ENCODE results near the gene AATK. TPM values are rescaled to one million over a fixed set of nuclear protein-coding genes. Genes with fewer than 3 reads are reported as not detected.
A peak's percentile ranks its signal among the peaks of the same experiment; 100 is the strongest.

AATK gene
- total and polyA plus RNA-seq, 4 experiments from 2014 or later, result 0.09 to 2.1 (median 0.77) TPM

DNA sequence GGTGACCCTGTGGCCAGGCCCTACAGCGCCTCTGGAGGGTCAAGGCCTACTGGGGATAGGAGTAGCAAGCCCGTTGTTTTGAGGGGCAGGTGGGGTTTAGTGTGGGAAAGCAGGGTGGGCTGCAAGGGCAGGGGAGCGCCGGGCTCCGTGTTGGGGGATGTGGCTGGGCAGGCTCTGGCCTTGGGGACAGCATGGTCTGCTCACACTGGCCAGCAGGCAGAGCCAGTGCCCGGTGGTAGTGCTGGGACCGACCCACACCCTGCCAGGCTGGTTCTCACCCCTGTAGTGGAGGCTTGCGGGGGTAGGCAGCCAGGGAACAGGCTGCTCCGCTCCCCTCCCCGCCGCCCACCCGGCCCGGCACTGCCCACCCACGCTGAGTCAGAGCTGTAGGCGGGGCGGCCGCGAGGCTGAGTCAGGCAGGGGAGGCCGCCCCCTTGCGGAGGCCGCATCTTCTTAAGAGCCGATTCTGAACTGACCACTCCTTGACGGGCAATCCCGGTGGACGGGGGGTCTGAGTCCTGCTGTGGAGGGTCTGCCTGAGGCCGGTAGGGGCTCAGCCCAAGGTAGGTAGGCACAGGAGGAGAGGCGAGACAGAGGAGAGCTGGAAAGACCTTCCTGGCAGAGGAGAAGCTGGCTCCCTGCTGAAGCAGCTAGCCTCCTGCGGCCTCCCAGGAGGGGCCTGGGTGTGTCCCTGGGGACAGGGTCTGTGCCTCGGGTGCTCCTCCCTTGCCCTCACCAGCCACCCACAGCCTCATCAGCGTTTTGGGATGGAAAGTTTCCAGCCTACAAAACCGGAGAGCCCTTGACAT is 68.7 kb downstream of the AATK start:
- peaks cover 60% of the 10 kb centered on the region for H3K4me1 ChIP-seq (ENCODE audit: insufficient read depth, low read length)
- peak overlapping the region in 1 of 8 donors; percentile 21 for H3K4me3 Mint-ChIP-seq
- H3K36me3 Mint-ChIP-seq, result no peaks in the 10 kb centered on the region
- intact Hi-C loops (cut with micrococcal nuclease), result loop anchor here (10.0 kb wide), 1 partner anchor 827 kb away; the partner anchor contains the start of gene MAFG
- no peaks in the 10 kb centered on the region for H3K27me3 Mint-ChIP-seq
- H3K27ac ChIP-seq (ENCODE audit: low read depth, low read length), result no peak overlapping the region
- no peak overlapping the region for H3K4me3 ChIP-seq (ENCODE audit: low read length in 2 of 2)
- H3K36me3 ChIP-seq (ENCODE audit: insufficient read depth, low read length), result no peaks in the 10 kb centered on the region
- peaks cover 21 to 53% (median 36%) of the 10 kb centered on the region in 4 donors for H3K4me1 Mint-ChIP-seq
- peaks cover 0 to 1% (median 0%) of the 10 kb centered on the region in 8 donors for H3K9me3 Mint-ChIP-seq
- CTCF ChIA-PET (ENCODE audit: partially characterized antibody), result interaction anchor here (0.9 to 4.7 kb wide), 3 partner anchors 10 to 109 kb away, joined by 3 to 28 read pairs (median 4); no protein-coding TSS in a partner anchor
- DNase-seq, result peak in 2 of 5 donors; percentile 23 to 59
- H3K27ac Mint-ChIP-seq, result peak overlapping the region in 2 of 7 donors; percentile 35 to 48
- no peaks in the 10 kb centered on the region for H3K27me3 ChIP-seq (ENCODE audit: insufficient read depth, low read length)
- POLR2A ChIA-PET (ENCODE audit: partially characterized antibody), result interaction anchor here (0.6 to 1.5 kb wide), 3 partner anchors 10 to 74 kb away, joined by 3 to 6 read pairs (median 5); no protein-coding TSS in a partner anchor
- no peaks in the 10 kb centered on the region for H3K9me3 ChIP-seq (ENCODE audit: control insufficient read depth in 1 of 2, low read length in 2 of 2)

DNA sequence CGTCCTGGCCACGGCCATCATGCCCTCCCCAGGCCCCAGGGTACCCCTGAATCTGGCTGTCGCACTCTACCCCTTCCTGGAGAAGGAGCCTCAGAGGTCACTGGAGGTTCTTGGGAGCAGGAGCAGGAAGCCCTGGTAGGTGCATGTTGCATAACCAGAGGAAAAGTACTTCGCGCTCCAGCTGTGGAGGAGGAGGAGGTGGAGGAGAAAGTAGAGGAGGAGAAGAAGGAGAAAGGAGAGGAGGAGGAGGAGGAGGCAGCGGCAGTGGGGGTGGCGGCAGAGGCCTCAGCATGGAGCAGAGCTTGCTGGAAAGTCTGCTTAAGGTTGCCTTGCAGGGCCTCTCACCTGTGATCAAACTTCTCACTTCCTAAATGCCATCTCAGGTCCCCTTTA is 69.3 kb downstream of the AATK start:
- H3K4me1 ChIP-seq (ENCODE audit: insufficient read depth, low read length), result peaks cover 57% of the 10 kb centered on the region
- POLR2A ChIA-PET (ENCODE audit: partially characterized antibody), result interaction anchor here (1.2 to 1.5 kb wide), 2 partner anchors 9 to 73 kb away, joined by 5 to 6 read pairs; no protein-coding TSS in a partner anchor
- DNase-seq, result no peak
- H3K27me3 ChIP-seq (ENCODE audit: insufficient read depth, low read length), result no peaks in the 10 kb centered on the region
- intact Hi-C loops (cut with micrococcal nuclease), result loop anchor here (10.0 kb wide), 1 partner anchor 828 kb away; the partner anchor contains the start of gene MAFG
- Mint-ChIP-seq H3K4me1 (peaks cover 21 to 55% (median 36%) of the 10 kb centered on the region in 4 donors), H3K27me3 (no peaks in the 10 kb centered on the region), H3K9me3 (peaks cover 0 to 1% (median 0%) of the 10 kb centered on the region in 8 donors), H3K4me3 (peak overlapping the region in 5 of 8 donors; percentile 21 to 67 (median 53)), H3K27ac (peak overlapping the region in 4 of 7 donors; percentile 31 to 70 (median 54)), H3K36me3 (no peaks in the 10 kb centered on the region)
- no peak overlapping the region for H3K4me3 ChIP-seq (ENCODE audit: low read length in 2 of 2)
- no peak overlapping the region for H3K27ac ChIP-seq (ENCODE audit: low read depth, low read length)
- no peaks in the 10 kb centered on the region for H3K36me3 ChIP-seq (ENCODE audit: insufficient read depth, low read length)
- CTCF ChIA-PET (ENCODE audit: partially characterized antibody), result interaction anchor here (4.7 kb wide), 1 partner anchor 73 kb away, joined by 28 read pairs; no protein-coding TSS in a partner anchor
- H3K9me3 ChIP-seq (ENCODE audit: control insufficient read depth in 1 of 2, low read length in 2 of 2), result no peaks in the 10 kb centered on the region

DNA sequence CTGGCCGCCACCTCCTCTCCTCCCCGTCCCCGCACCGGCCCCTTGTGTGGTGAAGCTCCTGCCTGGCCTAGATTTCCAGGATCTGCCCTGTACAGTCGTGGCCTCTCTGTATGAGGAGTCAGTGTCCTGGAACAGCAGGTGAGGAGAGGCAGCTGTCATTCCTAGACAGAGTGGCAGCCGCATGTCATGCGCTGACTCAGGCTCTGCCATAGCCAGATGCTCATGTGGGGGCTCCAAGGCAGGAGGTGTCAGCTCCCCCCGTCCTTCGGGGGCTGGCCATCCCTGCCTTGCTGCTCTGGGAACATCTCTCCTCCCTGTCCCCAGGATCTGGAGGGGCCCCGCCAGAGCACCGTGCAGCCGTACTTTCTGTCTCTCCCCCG is 70.6 kb downstream of the AATK start:
- DNase-seq, result peak in 3 of 5 donors; percentile 13 to 64 (median 19)
- H3K27ac Mint-ChIP-seq, result peak overlapping the region; percentile 91 to 96 (median 93)
- peak overlapping the region; percentile 39 to 88 (median 69) for H3K4me3 Mint-ChIP-seq
- peaks cover 21 to 56% (median 38%) of the 10 kb centered on the region in 4 donors for H3K4me1 Mint-ChIP-seq
- peaks cover 0 to 1% (median 0%) of the 10 kb centered on the region in 8 donors for H3K9me3 Mint-ChIP-seq
- intact Hi-C loops (cut with micrococcal nuclease), result loop anchor here (1.0 to 10.0 kb wide), 3 partner anchors 61 to 829 kb away; partner anchors contain the start of gene MAFG
- peak overlapping the region in 1 of 2 donors; percentile 10 for H3K4me3 ChIP-seq (ENCODE audit: low read length in 2 of 2)
- ChIA-PET CTCF (ENCODE audit: partially characterized antibody) (interaction anchor here (1.0 to 4.7 kb wide), 3 partner anchors 70 to 108 kb away, joined by 3 to 28 read pairs (median 3); no protein-coding TSS in a partner anchor), POLR2A (ENCODE audit: partially characterized antibody) (interaction anchor here (0.7 to 2.4 kb wide), 9 partner anchors 10 to 144 kb away, joined by 3 to 12 read pairs (median 4); partner anchors contain the start of gene NDUFAF8)
- no peaks in the 10 kb centered on the region for H3K36me3 ChIP-seq (ENCODE audit: insufficient read depth, low read length)
- H3K9me3 ChIP-seq (ENCODE audit: control insufficient read depth in 1 of 2, low read length in 2 of 2), result no peaks in the 10 kb centered on the region
- H3K27ac ChIP-seq (ENCODE audit: low read depth, low read length), result peak overlapping the region; percentile 66
- no peaks in the 10 kb centered on the region for H3K36me3 Mint-ChIP-seq
- H3K4me1 ChIP-seq (ENCODE audit: insufficient read depth, low read length), result peaks cover 55% of the 10 kb centered on the region
- no peaks in the 10 kb centered on the region for H3K27me3 ChIP-seq (ENCODE audit: insufficient read depth, low read length)
- no peaks in the 10 kb centered on the region for H3K27me3 Mint-ChIP-seq

DNA sequence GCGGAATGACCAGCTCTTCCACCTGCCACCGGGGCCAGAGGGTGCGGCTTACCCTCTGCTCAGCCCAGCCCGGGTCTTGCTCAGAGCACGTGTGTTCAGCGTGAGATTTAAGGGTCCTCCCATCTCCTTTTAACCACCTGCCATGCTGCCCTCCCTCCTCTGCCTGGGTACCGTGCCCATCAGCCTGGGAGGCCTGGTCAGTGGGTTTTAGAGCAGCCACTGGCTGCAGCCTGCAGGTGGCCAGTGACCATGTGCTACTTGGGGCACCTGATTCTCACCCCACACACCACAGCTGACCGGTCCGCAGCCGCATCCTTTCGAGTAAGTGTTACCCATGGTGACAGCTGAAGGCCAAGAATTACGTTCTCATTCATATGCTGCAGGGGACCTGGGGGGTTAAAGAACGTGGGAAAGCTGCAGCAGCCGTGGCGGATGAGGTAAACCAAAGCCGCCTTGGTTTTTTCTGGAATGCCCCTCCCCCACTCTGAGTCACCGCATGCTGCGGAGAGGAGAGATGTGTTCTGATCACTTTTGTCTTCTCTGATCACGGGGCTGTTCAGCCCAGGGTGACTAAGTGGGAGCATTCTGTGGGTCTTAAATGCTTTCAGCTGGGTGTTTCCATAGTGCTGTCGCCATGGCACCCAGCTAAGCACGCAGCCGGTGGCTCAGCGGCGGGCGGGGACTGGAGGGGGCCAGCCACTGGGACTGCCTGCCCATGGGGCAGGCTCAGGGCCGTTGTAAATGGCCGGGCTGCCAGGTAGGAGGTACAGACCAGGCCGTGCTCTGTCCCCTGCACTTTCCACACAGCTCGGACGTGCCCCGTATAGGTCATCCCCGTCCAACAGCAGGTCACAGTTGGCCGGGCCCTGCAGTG is 71.3 kb downstream of the AATK start:
- Histone ChIP-seq H3K36me3 (ENCODE audit: insufficient read depth, low read length) (no peaks in the 10 kb centered on the region), H3K27me3 (ENCODE audit: insufficient read depth, low read length) (no peaks in the 10 kb centered on the region), H3K4me1 (ENCODE audit: insufficient read depth, low read length) (peaks cover 56% of the 10 kb centered on the region), H3K4me3 (ENCODE audit: low read length in 2 of 2) (peak overlapping the region in 1 of 2 donors; percentile 10), H3K9me3 (ENCODE audit: control insufficient read depth in 1 of 2, low read length in 2 of 2) (no peaks in the 10 kb centered on the region), H3K27ac (ENCODE audit: low read depth, low read length) (peak overlapping the region; percentile 66)
- Mint-ChIP-seq H3K36me3 (no peaks in the 10 kb centered on the region), H3K27ac (peak overlapping the region; percentile 91 to 96 (median 93)), H3K4me3 (peak overlapping the region; percentile 52 to 88 (median 70)), H3K9me3 (peaks cover 0 to 1% (median 0%) of the 10 kb centered on the region in 8 donors), H3K4me1 (peaks cover 24 to 56% (median 38%) of the 10 kb centered on the region in 4 donors), H3K27me3 (no peaks in the 10 kb centered on the region)
- CTCF ChIA-PET (ENCODE audit: partially characterized antibody), result interaction anchor here (1.0 to 4.7 kb wide), 4 partner anchors 7 to 107 kb away, joined by 3 to 28 read pairs (median 3); no protein-coding TSS in a partner anchor
- peak; percentile 86 to 96 (median 88) for DNase-seq
- POLR2A ChIA-PET (ENCODE audit: partially characterized antibody), result interaction anchor here (0.7 to 2.4 kb wide), 8 partner anchors 9 to 145 kb away, joined by 3 to 12 read pairs (median 4); partner anchors contain the start of gene NDUFAF8
- intact Hi-C loops (cut with micrococcal nuclease), result loop anchor here (1.0 to 10.0 kb wide), 3 partner anchors 60 to 830 kb away; partner anchors contain the start of gene MAFG

DNA sequence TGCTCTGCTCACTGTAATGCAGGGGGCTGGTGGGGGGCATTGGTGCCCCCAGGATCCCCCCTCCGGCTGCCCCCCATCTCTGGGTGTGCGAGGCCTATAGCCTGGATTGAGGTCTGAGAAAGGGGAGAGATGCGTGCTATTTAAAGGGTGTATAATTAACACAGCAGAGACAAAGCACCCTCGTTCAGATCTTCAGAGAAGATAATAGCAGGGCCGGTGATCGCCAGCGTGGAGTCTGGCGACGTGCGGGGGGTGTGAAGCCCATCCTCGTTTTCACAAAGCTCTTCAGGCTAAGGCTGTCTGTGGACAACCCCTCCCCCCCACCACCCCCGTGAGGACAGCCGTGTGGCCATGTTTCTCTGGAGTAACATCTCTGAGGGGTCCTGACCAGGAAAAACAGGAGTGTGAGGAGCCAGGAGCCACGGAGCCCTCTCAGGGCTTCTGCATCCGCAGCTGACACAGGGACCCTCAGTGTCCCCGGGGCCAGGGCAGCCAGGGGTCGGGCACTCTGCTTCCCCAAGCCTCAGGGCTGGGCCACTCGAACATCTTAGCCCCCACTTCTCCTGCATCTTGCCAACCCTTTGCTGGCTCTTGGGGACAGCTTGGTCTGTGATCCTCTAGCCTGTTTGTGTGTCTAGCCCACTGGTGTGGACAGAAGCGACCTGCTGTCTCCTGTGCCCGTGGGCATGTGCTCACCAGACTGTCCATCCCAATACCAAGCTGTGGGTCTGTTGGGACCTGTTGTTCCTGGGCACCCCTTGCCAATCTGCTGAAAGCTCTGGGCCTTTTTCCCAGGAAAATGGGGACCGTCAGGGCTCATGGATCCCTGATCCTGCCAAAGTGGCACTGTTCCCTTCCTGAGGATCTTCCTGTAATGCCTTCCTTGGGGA is 72.2 kb downstream of the AATK start:
- Histone ChIP-seq H3K27ac (ENCODE audit: low read depth, low read length) (peak overlapping the region; percentile 51), H3K27me3 (ENCODE audit: insufficient read depth, low read length) (no peaks in the 10 kb centered on the region), H3K4me1 (ENCODE audit: insufficient read depth, low read length) (peaks cover 56% of the 10 kb centered on the region), H3K9me3 (ENCODE audit: control insufficient read depth in 1 of 2, low read length in 2 of 2) (no peaks in the 10 kb centered on the region), H3K4me3 (ENCODE audit: low read length in 2 of 2) (no peak overlapping the region), H3K36me3 (ENCODE audit: insufficient read depth, low read length) (no peaks in the 10 kb centered on the region)
- DNase-seq, result no peak
- Mint-ChIP-seq H3K27me3 (no peaks in the 10 kb centered on the region), H3K27ac (peak overlapping the region; percentile 86 to 96 (median 93)), H3K9me3 (no peaks in the 10 kb centered on the region), H3K4me1 (peaks cover 24 to 56% (median 37%) of the 10 kb centered on the region in 4 donors), H3K36me3 (no peaks in the 10 kb centered on the region), H3K4me3 (peak overlapping the region in 2 of 8 donors; percentile 79 to 88)
- intact Hi-C loops (cut with micrococcal nuclease), result loop anchor here (10.0 kb wide), 1 partner anchor 831 kb away; the partner anchor contains the start of gene MAFG
- POLR2A ChIA-PET (ENCODE audit: partially characterized antibody), result interaction anchor here (1.1 to 2.4 kb wide), 5 partner anchors 8 to 76 kb away, joined by 3 to 12 read pairs (median 5); no protein-coding TSS in a partner anchor
- CTCF ChIA-PET (ENCODE audit: partially characterized antibody), result interaction anchor here (1.0 kb wide), 1 partner anchor 8 kb away, joined by 3 read pairs; no protein-coding TSS in a partner anchor
